ENCODE measurements around the gene KRT83. TPM values are rescaled to one million over a fixed set of nuclear protein-coding genes. Genes with fewer than 3 reads are reported as not detected.

Gene KRT83
- polyA plus RNA-seq, 1 of the 3 experiments (the other 2 are of a cell fraction), result 0.03 TPM

GRCh38 chr12:52321418-52321817, 220 bp upstream of the KRT83 start (continued):
- TF ChIP-seq TAF1 (IDR thresholded peaks at IDR 0.05; ENCODE audit: borderline replicate concordance, low read depth, low read length) (no peak), GATA2 (CRISPR knock-in tag; IDR thresholded peaks at IDR 0.05) (no peak), SIN3A (IDR thresholded peaks at IDR 0.05; ENCODE audit: borderline replicate concordance, low read depth, low read length) (no peak), RFX5 (IDR thresholded peaks at IDR 0.05; ENCODE audit: low read length) (no peak), USF2 (IDR thresholded peaks at IDR 0.05; ENCODE audit: borderline replicate concordance, low read depth, low read length) (no peak), RAD21 (IDR thresholded peaks at IDR 0.05; ENCODE audit: low read length) (no peak), RXRA (IDR thresholded peaks at IDR 0.05; ENCODE audit: borderline replicate concordance, low read depth) (no peak)

GRCh38 chr12:52319097-52319496, 2.1 kb downstream of the KRT83 start:
- no peaks in the 10 kb centered on the region for H3K36me3 ChIP-seq (replicated peaks in 1 of 2; ENCODE audit: control insufficient read depth in 1 of 2, insufficient read depth in 2 of 2, low read length in 1 of 2)
- H3F3A ChIP-seq (replicated peaks; ENCODE audit: insufficient read depth), result no peaks in the 10 kb centered on the region
- H2AFZ ChIP-seq (ENCODE audit: low read depth), result no peak overlapping the region
- H3K27ac ChIP-seq (ENCODE audit: low read depth in 2 of 2, low read length in 1 of 2), result no peak overlapping the region
- no peaks in the 10 kb centered on the region; the same call in 1 of the 2 replicates for H3K27me3 ChIP-seq (ENCODE audit: insufficient read depth)
- no peak for DNase-seq
- no peaks in the 10 kb centered on the region for H3K9me3 ChIP-seq
- H3K4me2 ChIP-seq, result no peak overlapping the region
- WGBS (ENCODE audit: low lambda C conversion rate), result 64% methylated on average over 10 of the region's 11 CpGs
- H3K79me2 ChIP-seq (ENCODE audit: insufficient read depth), result no peaks in the 10 kb centered on the region
- H3K9me2 ChIP-seq, result no peaks in the 10 kb centered on the region
- H3K4me3 ChIP-seq (ENCODE audit: low read depth in 2 of 2, low read length in 1 of 2), result no peak overlapping the region
- no peaks in the 10 kb centered on the region for H3K4me1 ChIP-seq (ENCODE audit: control insufficient read depth in 1 of 2, insufficient read depth in 2 of 2, low read depth in 1 of 2, low read length in 1 of 2)
- ChIA-PET CTCF (interaction anchor here (0.7 to 12.6 kb wide), 19 partner anchors 8 to 560 kb away, joined by 3 to 218 read pairs (median 4); no protein-coding TSS in a partner anchor), POLR2A (no interaction called here)
- H3K9ac ChIP-seq, result no peak overlapping the region
- TF ChIP-seq ELF1 (IDR thresholded peaks at IDR 0.05) (no peak), CTCF (IDR thresholded peaks at IDR 0.05) (no peak), MAX (IDR thresholded peaks at IDR 0.05; ENCODE audit: low read depth) (no peak), ZBTB33 (IDR thresholded peaks at IDR 0.05; ENCODE audit: borderline replicate concordance, low read depth) (no peak), RXRA (IDR thresholded peaks at IDR 0.05; ENCODE audit: borderline replicate concordance, low read depth) (no peak), POLR2AphosphoS5 (IDR thresholded peaks at IDR 0.05; ENCODE audit: low read depth, low read length) (no peak), MXI1 (IDR thresholded peaks at IDR 0.05; ENCODE audit: low read depth, low read length) (no peak)
- H4K20me1 ChIP-seq (ENCODE audit: insufficient read depth), result no peaks in the 10 kb centered on the region

Data from SK-N-SH (cell line).